Body of pancreas (tissue), 4 donors: Measurements from ENCODE around the gene ALG1. TPM values are rescaled to one million over a fixed set of nuclear protein-coding genes. Genes with fewer than 3 reads are reported as not detected.
"Not testable (repeated sequence)": the region's sequence is repeated elsewhere in the genome, so short reads cannot be mapped to it uniquely, and the experiment has no call there.

Experiments used
- ATAC-seq: fragments of 150-250 bp; one replicate; pipeline ENCODE4 v1.9.1; 2016
- DNase-seq, 4 donors: peaks; one replicate each; pipeline ENCODE4 v3.0.0-alpha.2; 2019
- H3K27ac ChIP-seq, 4 donors: fragments of 200-600 bp; sonication (generic); 1 replicate in 3 of 4; 2 replicates in 1 of 4; pipeline versions ENCODE4 v1.5.1 to v1.6.1; 2016 to 2019; ENCODE audit warnings: mild to moderate bottlenecking in 1 of 4, mixed read lengths in 1 of 4, moderate library complexity in 1 of 4
- H3K27me3 ChIP-seq, 2 donors: fragments of 200-600 bp; sonication (generic); one replicate each; pipeline ENCODE4 v1.6.0; 2016; ENCODE audit warnings: mild to moderate bottlenecking in 1 of 2
- H3K36me3 ChIP-seq, 2 donors: fragments of 200-600 bp; sonication (generic); replicated peaks in 1 of 2; 2 replicates each; pipeline ENCODE4 v1.5.1; 2016; ENCODE audit warnings: low read depth in 2 of 2; ENCODE audit not compliant: insufficient read depth in 1 of 2
- H3K4me1 ChIP-seq: fragments of 200-600 bp; sonication (generic); one replicate; pipeline ENCODE4 v1.6.0; 2016
- H3K4me3 ChIP-seq, 2 donors: fragments of 200-600 bp; sonication (generic); 1 replicate in 1 of 2; 2 replicates in 1 of 2; pipeline ENCODE4 v1.5.1; 2016 to 2019
- H3K9me3 ChIP-seq, 3 donors: fragments of 200-600 bp; sonication (generic); 1 replicate in 2 of 3; 2 replicates in 1 of 3; pipeline ENCODE4 v1.5.1; 2016
- POLR2A ChIP-seq, 3 donors: fragments of 450-650 bp; IDR thresholded peaks; one replicate each; pipeline ENCODE4 v1.6.1; 2016; ENCODE audit warnings: antibody characterized with exemption in 3 of 3, mild to moderate bottlenecking in 2 of 3
- WGBS, 2 donors: methylation state at CpG; one replicate each; pipeline ENCODE4 v1.1.5; 2017; 5-methylcytosine and 5-hydroxymethylcytosine counted together
- intact Hi-C: fragments of 100-400 bp; cut with DNase I; formaldehyde crosslinking; loops from one replicate; pipeline ENCODE4 v1.15.1; 2023
- total RNA-seq, 2 donors: library from RNA; depleted of rRNA; stranded (reverse); fragments of >200 nt; gene quantifications; one replicate each; pipeline ENCODE4 v1.1.0, GENCODE V29; 2016
- TF ChIP-seq, protein P1 (sequence below), 7 experiments: fragments of 450-650 bp in 4 of 7; fragments of 200-600 bp in 3 of 7; sonication (generic) in 3 of 7; IDR thresholded peaks; one replicate each; pipeline ENCODE4 v1.5.1; 2016 to 2019; ENCODE audit warnings: antibody characterized with exemption in 7 of 7

ALG1 gene
- total RNA-seq, 2 donors from 2014 or later: 20.2 to 26.0 TPM

DNA sequence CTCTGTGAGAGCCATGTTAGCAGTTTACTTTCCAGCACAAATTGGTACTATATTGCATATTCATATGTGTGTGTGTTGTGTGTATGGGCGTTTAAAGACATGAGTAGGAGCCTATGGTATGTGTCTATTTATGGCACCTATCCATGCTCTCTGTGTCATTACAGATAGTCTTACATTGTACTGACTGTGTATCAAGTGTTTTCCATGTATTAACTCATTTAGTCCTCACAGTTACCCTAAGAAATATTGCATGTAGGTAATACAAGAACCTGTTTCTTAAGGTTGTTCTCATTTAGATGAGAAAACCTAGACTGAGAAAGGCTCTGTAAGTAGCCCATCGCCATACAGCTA lies 1.6 kb downstream of the ALG1 start:
- TF ChIP-seq, protein P1, sequence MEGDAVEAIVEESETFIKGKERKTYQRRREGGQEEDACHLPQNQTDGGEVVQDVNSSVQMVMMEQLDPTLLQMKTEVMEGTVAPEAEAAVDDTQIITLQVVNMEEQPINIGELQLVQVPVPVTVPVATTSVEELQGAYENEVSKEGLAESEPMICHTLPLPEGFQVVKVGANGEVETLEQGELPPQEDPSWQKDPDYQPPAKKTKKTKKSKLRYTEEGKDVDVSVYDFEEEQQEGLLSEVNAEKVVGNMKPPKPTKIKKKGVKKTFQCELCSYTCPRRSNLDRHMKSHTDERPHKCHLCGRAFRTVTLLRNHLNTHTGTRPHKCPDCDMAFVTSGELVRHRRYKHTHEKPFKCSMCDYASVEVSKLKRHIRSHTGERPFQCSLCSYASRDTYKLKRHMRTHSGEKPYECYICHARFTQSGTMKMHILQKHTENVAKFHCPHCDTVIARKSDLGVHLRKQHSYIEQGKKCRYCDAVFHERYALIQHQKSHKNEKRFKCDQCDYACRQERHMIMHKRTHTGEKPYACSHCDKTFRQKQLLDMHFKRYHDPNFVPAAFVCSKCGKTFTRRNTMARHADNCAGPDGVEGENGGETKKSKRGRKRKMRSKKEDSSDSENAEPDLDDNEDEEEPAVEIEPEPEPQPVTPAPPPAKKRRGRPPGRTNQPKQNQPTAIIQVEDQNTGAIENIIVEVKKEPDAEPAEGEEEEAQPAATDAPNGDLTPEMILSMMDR (IDR thresholded peaks at IDR 0.05): no peak
- TF ChIP-seq POLR2A (IDR thresholded peaks at IDR 0.05): no peak
- Histone ChIP-seq H3K4me1 (peaks cover 21% of the 10 kb centered on the region), H3K36me3 (peaks cover 2 to 16% of the 10 kb centered on the region in 2 donors), H3K9me3 (no peaks in the 10 kb centered on the region), H3K27me3 (no peaks in the 10 kb centered on the region), H3K4me3 (no peak overlapping the region), H3K27ac (no peak overlapping the region)
- 74 to 82% methylated on average over 2 of the region's 2 CpGs for WGBS, 2 donors
- intact Hi-C loops: loop anchor here (10.0 kb wide), 1 partner anchor 98 kb away; no protein-coding TSS in a partner anchor
- DNase-seq: no peak
- ATAC-seq: no peak

DNA sequence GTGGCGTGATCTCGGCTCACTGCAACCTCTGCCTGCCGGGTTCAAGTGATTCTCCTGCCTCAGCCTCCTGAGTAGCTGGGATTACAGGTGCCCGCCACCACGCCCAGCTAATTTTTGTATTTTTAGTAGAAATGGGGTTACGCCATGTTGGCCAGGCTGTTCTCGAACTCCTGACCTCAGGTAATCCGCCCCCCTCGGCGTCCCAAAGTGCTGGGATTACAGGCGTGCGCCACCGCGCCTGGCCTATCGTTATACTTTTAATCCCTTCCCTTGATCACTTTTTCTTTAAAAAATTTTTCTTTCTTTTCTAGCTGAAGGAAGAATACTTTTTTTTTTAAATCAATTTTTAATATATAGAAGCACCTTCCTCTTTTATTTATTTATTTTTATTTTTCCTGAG lies 2.1 kb downstream of the ALG1 start:
- DNase-seq, H3K9me3 ChIP-seq, H3K27ac ChIP-seq, H3K4me3 ChIP-seq, ATAC-seq, H3K27me3 ChIP-seq: not testable (repeated sequence)
- peaks cover 2 to 16% of the 10 kb centered on the region in 2 donors for H3K36me3 ChIP-seq
- peaks cover 21% of the 10 kb centered on the region for H3K4me1 ChIP-seq
- intact Hi-C loops: loop anchor here (10.0 kb wide), 1 partner anchor 99 kb away; no protein-coding TSS in a partner anchor
- WGBS, 2 donors: 98% methylated on average over 15 of the region's 15 CpGs

DNA sequence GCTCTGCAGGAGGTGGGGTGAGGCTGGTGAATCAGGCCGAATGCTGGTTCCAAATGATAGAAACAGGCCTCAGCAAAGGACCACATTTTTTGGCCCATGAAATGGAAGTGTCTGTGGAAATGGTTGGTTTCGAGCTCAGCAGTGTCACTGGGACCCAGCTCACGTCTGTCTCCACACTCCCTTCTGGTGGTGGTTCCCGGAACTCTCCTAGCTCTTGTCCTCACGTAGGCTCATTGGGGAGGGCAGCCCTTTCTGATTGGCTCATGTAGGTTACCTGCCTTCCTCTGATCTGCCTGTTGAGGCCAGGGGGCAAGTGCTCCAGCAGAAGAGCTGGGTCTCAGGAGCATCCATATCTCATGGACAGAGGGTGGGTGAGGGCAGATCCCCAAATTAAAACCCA lies 4.0 kb downstream of the ALG1 start:
- no peak overlapping the region for H3K27ac ChIP-seq
- H3K4me3 ChIP-seq: no peak overlapping the region
- H3K36me3 ChIP-seq: peaks cover 2 to 17% of the 10 kb centered on the region in 2 donors
- TF ChIP-seq, protein P1 (IDR thresholded peaks at IDR 0.05): no peak
- no peak for TF ChIP-seq POLR2A (IDR thresholded peaks at IDR 0.05)
- DNase-seq (no peak), ATAC-seq (no peak)
- H3K4me1 ChIP-seq: peaks cover 21% of the 10 kb centered on the region
- H3K27me3 ChIP-seq: no peaks in the 10 kb centered on the region
- H3K9me3 ChIP-seq: no peaks in the 10 kb centered on the region
- intact Hi-C loops: loop anchor here (10.0 kb wide), 1 partner anchor 101 kb away; no protein-coding TSS in a partner anchor
- WGBS, 2 donors: 83 to 88% methylated on average over 3 to 5 of the region's 5 CpGs

DNA sequence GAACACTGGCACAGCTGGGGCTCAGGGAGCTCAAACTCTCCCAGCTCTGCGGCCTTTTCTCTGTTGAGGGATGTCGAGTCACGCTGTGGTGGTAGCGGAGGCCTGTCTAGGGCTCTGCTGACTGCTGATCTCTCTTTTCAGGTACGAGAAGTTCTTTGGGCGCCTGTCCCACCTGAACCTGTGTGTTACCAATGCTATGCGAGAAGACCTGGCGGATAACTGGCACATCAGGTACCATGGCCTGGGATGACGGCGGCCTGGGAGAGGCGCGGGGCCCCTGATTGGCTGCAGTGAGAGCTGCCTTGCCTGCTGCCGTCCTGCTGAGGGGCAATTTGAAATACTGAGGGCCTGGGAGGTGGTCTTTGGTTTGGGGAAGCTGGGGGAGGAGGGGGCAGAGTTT lies 5.7 kb downstream of the ALG1 start:
- ATAC-seq: no peak
- Histone ChIP-seq H3K27ac (no peak overlapping the region), H3K36me3 (peaks cover 2 to 17% of the 10 kb centered on the region in 2 donors), H3K9me3 (no peaks in the 10 kb centered on the region), H3K4me3 (no peak overlapping the region), H3K4me1 (peaks cover 10% of the 10 kb centered on the region), H3K27me3 (no peaks in the 10 kb centered on the region)
- intact Hi-C loops: loop anchor here (10.0 kb wide), 1 partner anchor 103 kb away; no protein-coding TSS in a partner anchor
- no peak for TF ChIP-seq POLR2A (IDR thresholded peaks at IDR 0.05)
- TF ChIP-seq, protein P1 (IDR thresholded peaks at IDR 0.05): no peak
- DNase-seq: no peak
- 91 to 97% methylated on average over 11 to 13 of the region's 13 CpGs for WGBS, 2 donors

DNA sequence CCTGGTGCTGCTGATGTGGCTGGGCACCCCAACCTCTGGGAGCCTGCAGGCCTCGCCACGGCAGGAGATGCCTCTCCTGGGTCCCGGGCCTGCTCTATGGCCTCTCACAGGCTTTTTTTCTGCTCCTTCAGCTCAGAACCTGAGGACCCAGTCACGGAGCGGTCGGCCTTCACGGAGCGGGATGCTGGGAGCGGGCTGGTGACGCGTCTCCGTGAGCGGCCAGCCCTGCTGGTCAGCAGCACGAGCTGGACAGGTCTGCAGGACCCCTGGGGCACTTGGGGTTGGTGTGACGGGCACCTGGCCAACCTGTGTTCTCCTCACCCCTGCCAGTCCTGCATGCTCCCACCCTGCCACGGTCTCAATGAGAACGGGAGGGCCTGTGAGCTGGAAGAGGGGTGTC lies 7.0 kb downstream of the ALG1 start:
- ATAC-seq: no peak
- no peak for TF ChIP-seq POLR2A (IDR thresholded peaks at IDR 0.05)
- TF ChIP-seq, protein P1 (IDR thresholded peaks at IDR 0.05): no peak
- H3K36me3 ChIP-seq: peaks cover 2 to 17% of the 10 kb centered on the region in 2 donors
- no peak overlapping the region for H3K4me3 ChIP-seq
- intact Hi-C loops: loop anchor here (10.0 kb wide), 1 partner anchor 104 kb away; no protein-coding TSS in a partner anchor
- no peaks in the 10 kb centered on the region for H3K4me1 ChIP-seq
- no peak overlapping the region for H3K27ac ChIP-seq
- 92 to 100% methylated on average over 1 to 17 of the region's 17 CpGs for WGBS, 2 donors
- H3K27me3 ChIP-seq: no peaks in the 10 kb centered on the region
- no peak for DNase-seq
- H3K9me3 ChIP-seq: no peaks in the 10 kb centered on the region

DNA sequence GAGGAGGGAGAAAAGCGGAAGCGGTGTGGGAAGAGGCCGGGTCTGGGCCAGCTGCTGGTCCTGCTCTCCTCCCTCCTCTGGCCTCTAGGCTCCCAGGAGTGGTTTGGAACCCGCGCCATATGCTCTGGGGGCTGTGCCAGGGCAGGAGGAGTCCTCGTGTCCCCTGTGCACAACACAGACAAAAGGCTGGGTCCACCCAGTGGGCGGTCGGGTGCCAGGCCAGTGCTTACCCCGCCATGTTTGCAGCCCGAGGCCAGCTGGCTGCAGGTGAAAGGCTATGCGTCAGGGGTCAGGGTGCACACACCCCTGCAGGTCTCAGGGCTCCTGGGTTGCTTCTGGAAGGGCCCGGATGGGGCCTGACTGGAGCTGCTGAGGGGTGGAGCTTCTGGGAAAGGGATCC lies 8.8 kb downstream of the ALG1 start:
- H3K4me1 ChIP-seq, intact Hi-C loops, H3K27me3 ChIP-seq, H3K4me3 ChIP-seq, H3K9me3 ChIP-seq, ATAC-seq: not testable (repeated sequence)
- 79% methylated on average over 12 of the region's 12 CpGs; no CpG with 5 or more reads in 1 of the 2 donors for WGBS, 2 donors
- H3K27ac ChIP-seq: peak overlapping the region in 1 of 4 donors; percentile 25
- H3K36me3 ChIP-seq: peaks cover 2 to 14% of the 10 kb centered on the region in 2 donors
- DNase-seq: peak in 1 of 4 donors; percentile 87

DNA sequence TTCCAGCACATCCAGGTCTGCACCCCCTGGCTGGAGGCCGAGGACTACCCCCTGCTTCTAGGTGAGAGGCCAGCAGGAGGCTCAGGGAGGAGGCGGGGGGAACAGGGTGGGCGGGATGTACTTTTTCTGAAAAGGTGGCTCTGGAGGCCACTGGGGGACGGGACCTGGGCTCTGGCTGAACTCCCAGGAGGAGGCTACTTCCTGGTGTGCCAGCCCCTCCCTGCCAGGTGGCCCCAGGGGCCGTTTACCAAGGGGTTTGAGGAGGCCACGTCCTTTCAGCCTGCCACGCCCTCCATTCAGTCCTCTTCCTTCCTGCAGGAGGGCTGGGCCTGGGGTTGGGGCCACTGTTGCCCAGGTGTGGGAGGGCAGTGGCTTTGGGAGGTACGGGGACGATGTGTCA lies 9.4 kb downstream of the ALG1 start:
- peak in 1 of 4 donors; percentile 24 for DNase-seq
- H3K4me3 ChIP-seq, H3K27me3 ChIP-seq, H3K9me3 ChIP-seq, H3K4me1 ChIP-seq, intact Hi-C loops, ATAC-seq: not testable (repeated sequence)
- Histone ChIP-seq H3K36me3 (peaks cover 2 to 11% of the 10 kb centered on the region in 2 donors), H3K27ac (peak overlapping the region in 1 of 4 donors; percentile 25)
- WGBS, 2 donors: 76 to 77% methylated on average over 6 to 8 of the region's 9 CpGs

DNA sequence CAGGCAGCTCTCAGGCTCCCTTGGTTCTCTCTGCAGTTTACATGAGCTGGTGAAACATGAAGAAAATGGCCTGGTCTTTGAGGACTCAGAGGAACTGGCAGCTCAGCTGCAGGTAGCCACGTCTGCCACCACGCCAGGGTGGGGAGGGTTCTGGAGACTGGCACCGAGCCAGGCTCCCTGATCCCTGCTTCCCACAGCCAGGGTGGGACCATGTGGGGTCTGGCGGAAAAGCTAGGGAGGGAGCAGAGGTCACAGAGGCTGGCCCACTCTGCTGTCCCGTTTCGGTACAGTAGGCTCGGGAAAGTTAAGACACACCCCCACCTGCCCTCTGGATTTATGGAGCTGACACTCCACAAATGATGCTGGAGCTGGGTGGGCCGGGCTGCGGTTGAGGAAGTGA lies 12.0 kb downstream of the ALG1 start:
- H3K27me3 ChIP-seq, H3K36me3 ChIP-seq, H3K4me1 ChIP-seq, ATAC-seq, H3K9me3 ChIP-seq, DNase-seq, H3K27ac ChIP-seq, H3K4me3 ChIP-seq, intact Hi-C loops: not testable (repeated sequence)
- 88 to 89% methylated on average over 7 to 9 of the region's 9 CpGs for WGBS, 2 donors
